ENCODE results near the gene NDEL1.

Gene NDEL1

GRCh38 chr17:8477171-8477570 lies 41.5 kb downstream of the NDEL1 start:
- DNase-seq (ENCODE audit: extremely low read depth in 1 of 2, low read depth in 1 of 2): no peak

GRCh38 chr17:8477715-8478441 lies 42.2 kb downstream of the NDEL1 start:
- DNase-seq (ENCODE audit: extremely low read depth in 1 of 2, low read depth in 1 of 2): no peak

- no peak for DNase-seq (ENCODE audit: extremely low read depth in 1 of 2, low read depth in 1 of 2)
Observed at GRCh38 chr17:8479431-8479947, 43.8 kb downstream of the NDEL1 start.

GRCh38 chr17:8480011-8480976 lies 44.6 kb downstream of the NDEL1 start:
- no peak for DNase-seq (ENCODE audit: extremely low read depth in 1 of 2, low read depth in 1 of 2)

GRCh38 chr17:8481089-8481488 lies 45.4 kb downstream of the NDEL1 start:
- no peak for DNase-seq (ENCODE audit: extremely low read depth in 1 of 2, low read depth in 1 of 2)

GRCh38 chr17:8481703-8482102 lies 46.0 kb downstream of the NDEL1 start:
- DNase-seq (ENCODE audit: extremely low read depth in 1 of 2, low read depth in 1 of 2): no peak

- DNase-seq (ENCODE audit: extremely low read depth in 1 of 2, low read depth in 1 of 2): no peak
Observed at GRCh38 chr17:8482546-8482945, 46.9 kb downstream of the NDEL1 start.

- no peak for DNase-seq (ENCODE audit: extremely low read depth in 1 of 2, low read depth in 1 of 2)
Observed at GRCh38 chr17:8484465-8484864, 48.8 kb downstream of the NDEL1 start.

GRCh38 chr17:8485491-8485890 lies 49.8 kb downstream of the NDEL1 start:
- DNase-seq (ENCODE audit: extremely low read depth in 1 of 2, low read depth in 1 of 2): no peak

GRCh38 chr17:8487130-8487645 lies 51.5 kb downstream of the NDEL1 start:
- no peak for DNase-seq (ENCODE audit: extremely low read depth in 1 of 2, low read depth in 1 of 2)

- DNase-seq (ENCODE audit: extremely low read depth in 1 of 2, low read depth in 1 of 2): no peak
Observed at GRCh38 chr17:8487743-8488142, 52.1 kb downstream of the NDEL1 start.

GRCh38 chr17:8488491-8488890 lies 52.8 kb downstream of the NDEL1 start:
- no peak for DNase-seq (ENCODE audit: extremely low read depth in 1 of 2, low read depth in 1 of 2)

GRCh38 chr17:8488901-8489300 lies 53.2 kb downstream of the NDEL1 start:
- DNase-seq (ENCODE audit: extremely low read depth in 1 of 2, low read depth in 1 of 2): no peak

GRCh38 chr17:8489841-8490240 lies 54.2 kb downstream of the NDEL1 start:
- DNase-seq (ENCODE audit: extremely low read depth in 1 of 2, low read depth in 1 of 2): no peak

- DNase-seq (ENCODE audit: extremely low read depth in 1 of 2, low read depth in 1 of 2): no peak
Observed at GRCh38 chr17:8490256-8491023, 54.8 kb downstream of the NDEL1 start.

- DNase-seq (ENCODE audit: extremely low read depth in 1 of 2, low read depth in 1 of 2): no peak
Observed at GRCh38 chr17:8492121-8492520, 56.4 kb downstream of the NDEL1 start.

- DNase-seq (ENCODE audit: extremely low read depth in 1 of 2, low read depth in 1 of 2): no peak
Observed at GRCh38 chr17:8494021-8494420, 58.3 kb downstream of the NDEL1 start.

GRCh38 chr17:8494506-8495111 lies 58.9 kb downstream of the NDEL1 start:
- no peak for DNase-seq (ENCODE audit: extremely low read depth in 1 of 2, low read depth in 1 of 2)

- no peak for DNase-seq (ENCODE audit: extremely low read depth in 1 of 2, low read depth in 1 of 2)
Observed at GRCh38 chr17:8496081-8496480, 60.4 kb downstream of the NDEL1 start.

- DNase-seq (ENCODE audit: extremely low read depth in 1 of 2, low read depth in 1 of 2): no peak
Observed at GRCh38 chr17:8499171-8499570, 63.5 kb downstream of the NDEL1 start.
